ENCODE results near the gene YAF2.

- TF ChIP-seq CTCF (IDR thresholded peaks at IDR 0.05) = no peak
- TF ChIP-seq POLR2A (IDR thresholded peaks at IDR 0.05) = no peak
These were observed 111.1 kb downstream of the YAF2 start for GRCh38 chr12:42126963-42127362.
